OCI-LY3 (cell line): ENCODE measurements around the gene SFXN3.

Experiments used
- H2AFZ ChIP-seq: fragments of 200-600, 300-600 bp; shearing (Covaris generic); 2 replicates; pipeline ENCODE4 v1.6.0; 2014; ENCODE audit warnings: antibody characterized with exemption, low read depth, low read length
- H3K27ac ChIP-seq: fragments of 200-600, 300-600 bp; sonication (generic); 2 replicates; pipeline ENCODE4 v1.5.1; 2014; ENCODE audit warnings: mild to moderate bottlenecking, low read length, moderate library complexity, mixed read lengths
- H3K27me3 ChIP-seq: fragments of 200-600, 300-600 bp; sonication (generic); 2 replicates; pipeline ENCODE4 v1.6.1; 2014; ENCODE audit warnings: low read depth, low read length, mixed read lengths
- H3K36me3 ChIP-seq: fragments of 200-600, 300-600 bp; sonication (generic); replicated peaks from 2 replicates; pipeline ENCODE3; 2014; ENCODE audit warnings: low read depth, low read length, mixed read lengths
- H3K4me1 ChIP-seq: fragments of 300-600, 200-600 bp; sonication (generic); 2 replicates; pipeline ENCODE4 v1.6.1; 2014; ENCODE audit warnings: low read length, mixed read lengths
- H3K4me2 ChIP-seq: fragments of 200-600, 300-600 bp; sonication (generic); 2 replicates; pipeline ENCODE4 v1.6.1; 2014; ENCODE audit warnings: low read length, mixed read lengths
- H3K4me3 ChIP-seq: fragments of 300-600, 200-600 bp; sonication (generic); 2 replicates; pipeline ENCODE4 v1.5.1; 2014; ENCODE audit warnings: antibody characterized with exemption, mild to moderate bottlenecking, low read length, moderate library complexity
- H3K79me2 ChIP-seq: fragments of 300-600, 200-600 bp; shearing (Covaris generic); 2 replicates; pipeline ENCODE4 v1.6.1; 2014; ENCODE audit warnings: mild to moderate bottlenecking, low read length, mixed read lengths
- H3K9ac ChIP-seq: fragments of 300-600, 200-600 bp; shearing (Covaris generic); 2 replicates; pipeline ENCODE4 v1.6.0; 2014; ENCODE audit warnings: mild to moderate bottlenecking, low read length, moderate library complexity
- H3K9me3 ChIP-seq: fragments of 200-600, 300-600 bp; shearing (Covaris generic); 2 replicates; pipeline ENCODE4 v1.6.1; 2014; ENCODE audit warnings: low read length, mixed read lengths; ENCODE audit not compliant: insufficient read depth
- H4K20me1 ChIP-seq: fragments of 200-600, 300-600 bp; sonication (generic); 2 replicates; pipeline ENCODE4 v1.6.1; 2016; ENCODE audit warnings: low read length, mixed read lengths; ENCODE audit not compliant: insufficient read depth
- CTCF ChIP-seq: fragments of 200-600, 300-600 bp; sonication (generic); IDR thresholded peaks from 2 replicates; pipeline ENCODE4 v1.5.1; 2014; ENCODE audit warnings: antibody characterized with exemption, low read length, low read depth
- EZH2phosphoT487 ChIP-seq: fragments of 200-600 bp; shearing (Covaris generic); IDR thresholded peaks from 2 replicates; pipeline ENCODE4 v1.6.1; 2018; ENCODE audit warnings: antibody characterized with exemption, mixed run types, low read depth

SFXN3 gene

GRCh38 chr10:101014230-101014884, 16.7 kb upstream of the SFXN3 start:
- Histone ChIP-seq H3K27me3 (peaks cover 19% of the 10 kb centered on the region), H3K9ac (no peak overlapping the region), H4K20me1 (no peaks in the 10 kb centered on the region), H3K9me3 (no peaks in the 10 kb centered on the region), H3K27ac (no peak overlapping the region), H3K4me1 (peaks cover 19% of the 10 kb centered on the region), H3K36me3 (no peaks in the 10 kb centered on the region), H3K79me2 (no peaks in the 10 kb centered on the region), H3K4me3 (no peak overlapping the region), H3K4me2 (0 out of 2 replicates have a peak overlapping the region, but pooled peaks have one; percentile 26), H2AFZ (no peak overlapping the region)
- peak; percentile 68 for TF ChIP-seq CTCF
- TF ChIP-seq EZH2phosphoT487, result no peak

GRCh38 chr10:101014966-101015581, 16.0 kb upstream of the SFXN3 start:
- Histone ChIP-seq H3K9ac (no peak overlapping the region), H3K36me3 (no peaks in the 10 kb centered on the region), H3K4me2 (no peak overlapping the region), H3K4me3 (no peak overlapping the region), H3K27me3 (peaks cover 19% of the 10 kb centered on the region), H3K4me1 (peaks cover 19% of the 10 kb centered on the region), H3K9me3 (no peaks in the 10 kb centered on the region), H3K27ac (no peak overlapping the region), H3K79me2 (no peaks in the 10 kb centered on the region), H4K20me1 (no peaks in the 10 kb centered on the region), H2AFZ (no peak overlapping the region)
- TF ChIP-seq CTCF (no peak), EZH2phosphoT487 (no peak)

- Histone ChIP-seq H3K27ac (no peak overlapping the region), H3K79me2 (no peaks in the 10 kb centered on the region), H4K20me1 (no peaks in the 10 kb centered on the region), H3K27me3 (peaks cover 19% of the 10 kb centered on the region), H3K4me3 (no peak overlapping the region), H3K4me2 (no peak overlapping the region), H3K4me1 (peaks cover 19% of the 10 kb centered on the region), H3K9ac (no peak overlapping the region), H3K9me3 (no peaks in the 10 kb centered on the region), H2AFZ (no peak overlapping the region), H3K36me3 (no peaks in the 10 kb centered on the region)
- no peak for TF ChIP-seq EZH2phosphoT487
- TF ChIP-seq CTCF, result no peak
These were observed 15.5 kb upstream of the SFXN3 start for GRCh38 chr10:101015582-101015973.

- no peaks in the 10 kb centered on the region for H3K36me3 ChIP-seq
These were observed 14.2 kb upstream of the SFXN3 start for GRCh38 chr10:101016814-101017213.

More at GRCh38 chr10:101016814-101017213, 14.2 kb upstream of the SFXN3 start:
- no peak overlapping the region for H3K4me3 ChIP-seq
- no peak overlapping the region for H3K27ac ChIP-seq
- no peak overlapping the region for H3K4me2 ChIP-seq
- H3K27me3 ChIP-seq, result peaks cover 19% of the 10 kb centered on the region
- no peak overlapping the region for H3K9ac ChIP-seq
- no peaks in the 10 kb centered on the region for H3K79me2 ChIP-seq
- no peak for TF ChIP-seq CTCF
- no peak for TF ChIP-seq EZH2phosphoT487
- H3K9me3 ChIP-seq, result no peaks in the 10 kb centered on the region
- peaks cover 19% of the 10 kb centered on the region for H3K4me1 ChIP-seq
- no peaks in the 10 kb centered on the region for H4K20me1 ChIP-seq
- no peak overlapping the region for H2AFZ ChIP-seq
